ENCODE data around the gene EIF3D. TPM values are rescaled to one million over a fixed set of nuclear protein-coding genes. Genes with fewer than 3 reads are reported as not detected.

EIF3D gene
- total and polyA plus RNA-seq, 2 of the 4 experiments (the other 2 are of a cell fraction) = 339 to 746 TPM

DNA sequence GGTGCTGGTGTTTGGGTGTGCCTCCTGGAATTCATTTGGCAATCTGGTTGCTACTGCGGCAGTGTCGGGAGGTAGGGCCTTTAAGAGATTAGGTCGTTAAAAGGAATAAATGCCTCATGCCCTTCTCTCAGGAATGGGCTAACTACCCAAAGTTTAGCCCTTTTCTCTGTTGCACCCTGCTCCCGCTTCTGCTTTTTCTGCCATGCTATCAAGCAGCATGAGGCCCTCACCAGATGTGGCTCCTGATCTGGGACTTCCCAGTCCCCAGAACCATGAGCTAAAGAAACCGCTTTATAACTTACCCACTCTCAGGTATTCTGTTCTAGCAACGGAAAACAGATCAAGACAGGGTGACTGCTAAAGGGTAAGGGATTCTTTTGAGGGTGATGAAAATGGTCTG lies 6.3 kb downstream of the EIF3D start:
- H2AFZ ChIP-seq (replicated peaks; ENCODE audit: low read length, poor library complexity) = no peak overlapping the region
- H3K9ac ChIP-seq (ENCODE audit: low read depth, low read length) = no peak overlapping the region
- H4K91ac ChIP-seq (ENCODE audit: insufficient read depth, low read depth, low read length) = no peak overlapping the region
- no peak overlapping the region for H2AK5ac ChIP-seq (ENCODE audit: low read depth, low read length)
- no TSS peak for BruUV-seq (replicated peaks)
- 87% methylated on average over 4 of the region's 6 CpGs; no CpG with 5 or more reads in 1 of the 2 experiments for WGBS, 2 experiments (ENCODE audit: extremely low coverage in 2 of 2, insufficient read length in 1 of 2)
- H4K20me1 ChIP-seq (ENCODE audit: insufficient read depth, low read length) = peaks cover 8% of the 10 kb centered on the region; the same call in 1 of the 2 replicates
- no peak overlapping the region for H3K4me2 ChIP-seq (ENCODE audit: low read depth, low read length)
- no peak overlapping the region for H2BK20ac ChIP-seq (ENCODE audit: low read depth, low read length)
- no peak overlapping the region for H3K18ac ChIP-seq (ENCODE audit: low read depth, low read length)
- H2BK5ac ChIP-seq (ENCODE audit: low read depth, low read length, poor library complexity, severe bottlenecking) = no peak overlapping the region
- no peaks in the 10 kb centered on the region for H3K9me3 ChIP-seq (ENCODE audit: control insufficient read depth, insufficient read depth, low read length)
- no peak for DNase-seq
- no peak overlapping the region for H3K56ac ChIP-seq (ENCODE audit: extremely low read depth, insufficient read depth, low read length)
- no peak overlapping the region for H2AK9ac ChIP-seq (replicated peaks; ENCODE audit: low read depth, low read length, poor library complexity)
- H2BK15ac ChIP-seq (ENCODE audit: low read depth, low read length) = no peak overlapping the region
- H3K36me3 ChIP-seq (ENCODE audit: control insufficient read depth, insufficient read depth, low read length) = peaks cover 74% of the 10 kb centered on the region
- intact Hi-C loops (cut with micrococcal nuclease) (no loop called here), dilution Hi-C loops (cut with HindIII; ENCODE audit: low sequenced_read_pairs, unreplicated experiment) (no loop called here), in situ Hi-C loops (cut with MboI; ENCODE audit: low sequenced_read_pairs) (loop anchor here (25.0 kb wide), 1 partner anchor 1210 kb away; no protein-coding TSS in a partner anchor)
- no peak overlapping the region for H3K27ac ChIP-seq (ENCODE audit: insufficient read depth, low read length)
- H3K9me1 ChIP-seq (ENCODE audit: insufficient read depth, low read length) = 0 out of 2 replicates have a peak, but pooled peaks cover 3% of the 10 kb centered on the region
- no peak overlapping the region for H3K4me3 ChIP-seq (ENCODE audit: insufficient read depth, low read depth, low read length)
- no peak for ATAC-seq (ENCODE audit: low read depth)
- H3K79me1 ChIP-seq (ENCODE audit: low read depth in 1 of 2, low read length in 2 of 2) = peaks cover 36 to 51% of the 10 kb centered on the region in 2 experiments
- no peak overlapping the region for H3K14ac ChIP-seq (replicated peaks; ENCODE audit: low read depth, low read length)
- ChIA-PET POLR2A (ENCODE audit: unreplicated experiment) (no interaction called here), CTCF (interaction anchor here (1.4 kb wide), 1 partner anchor 12 kb away, joined by 7 read pairs; no protein-coding TSS in a partner anchor)
- H4K5ac ChIP-seq (ENCODE audit: low read depth, low read length) = no peak overlapping the region
- TF ChIP-seq CHD1 (IDR thresholded peaks at IDR 0.05; ENCODE audit: low read depth, low read length) (no peak), MAZ (IDR thresholded peaks at IDR 0.05; ENCODE audit: borderline replicate concordance, low read depth, low read length) (no peak), FOS (IDR thresholded peaks at IDR 0.05; ENCODE audit: low read depth, low read length) (no peak), NFE2L2 (IDR thresholded peaks at IDR 0.05; ENCODE audit: low read depth, low read length) (no peak), SMC3 (IDR thresholded peaks at IDR 0.05; ENCODE audit: low read depth, low read length) (no peak), RAD21 (IDR thresholded peaks at IDR 0.05; ENCODE audit: low read length) (no peak), CEBPB (IDR thresholded peaks at IDR 0.05; ENCODE audit: low read depth, low read length) (no peak), BHLHE40 (IDR thresholded peaks at IDR 0.05; ENCODE audit: low read depth, low read length) (no peak)
- TF ChIP-seq, protein P1, sequence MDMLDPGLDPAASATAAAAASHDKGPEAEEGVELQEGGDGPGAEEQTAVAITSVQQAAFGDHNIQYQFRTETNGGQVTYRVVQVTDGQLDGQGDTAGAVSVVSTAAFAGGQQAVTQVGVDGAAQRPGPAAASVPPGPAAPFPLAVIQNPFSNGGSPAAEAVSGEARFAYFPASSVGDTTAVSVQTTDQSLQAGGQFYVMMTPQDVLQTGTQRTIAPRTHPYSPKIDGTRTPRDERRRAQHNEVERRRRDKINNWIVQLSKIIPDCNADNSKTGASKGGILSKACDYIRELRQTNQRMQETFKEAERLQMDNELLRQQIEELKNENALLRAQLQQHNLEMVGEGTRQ (IDR thresholded peaks at IDR 0.05; ENCODE audit: low read depth, low read length) = no peak
- TF ChIP-seq, protein P2, sequence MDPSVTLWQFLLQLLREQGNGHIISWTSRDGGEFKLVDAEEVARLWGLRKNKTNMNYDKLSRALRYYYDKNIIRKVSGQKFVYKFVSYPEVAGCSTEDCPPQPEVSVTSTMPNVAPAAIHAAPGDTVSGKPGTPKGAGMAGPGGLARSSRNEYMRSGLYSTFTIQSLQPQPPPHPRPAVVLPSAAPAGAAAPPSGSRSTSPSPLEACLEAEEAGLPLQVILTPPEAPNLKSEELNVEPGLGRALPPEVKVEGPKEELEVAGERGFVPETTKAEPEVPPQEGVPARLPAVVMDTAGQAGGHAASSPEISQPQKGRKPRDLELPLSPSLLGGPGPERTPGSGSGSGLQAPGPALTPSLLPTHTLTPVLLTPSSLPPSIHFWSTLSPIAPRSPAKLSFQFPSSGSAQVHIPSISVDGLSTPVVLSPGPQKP (IDR thresholded peaks at IDR 0.05; ENCODE audit: borderline replicate concordance, low read depth, low read length) = no peak
- no peak overlapping the region for H4K8ac ChIP-seq (ENCODE audit: low read depth in 2 of 2, low read length in 2 of 2)
- H3K4me1 ChIP-seq (ENCODE audit: control insufficient read depth, insufficient read depth, low read length) = no peaks in the 10 kb centered on the region
- no peaks in the 10 kb centered on the region for H3K27me3 ChIP-seq (ENCODE audit: control insufficient read depth, insufficient read depth, low read length)
- H3K23ac ChIP-seq (ENCODE audit: low read depth, low read length) = no peak overlapping the region
- no peak overlapping the region for H3K4ac ChIP-seq (ENCODE audit: low read depth, low read length)
- no peak overlapping the region for H2BK120ac ChIP-seq (ENCODE audit: low read depth, low read length)

Measured in IMR-90 (cell line).